GM19438 (cell line): ENCODE results near the gene KCNH1.

ENCODE experiments used
- ATAC-seq: cut with Tn5 transposase; IDR thresholded peaks from one replicate; pipeline ENCODE4 v1.9.1; 2021; ENCODE audit warnings: low read depth; ENCODE audit not compliant: unreplicated experiment

KCNH1 gene

DNA sequence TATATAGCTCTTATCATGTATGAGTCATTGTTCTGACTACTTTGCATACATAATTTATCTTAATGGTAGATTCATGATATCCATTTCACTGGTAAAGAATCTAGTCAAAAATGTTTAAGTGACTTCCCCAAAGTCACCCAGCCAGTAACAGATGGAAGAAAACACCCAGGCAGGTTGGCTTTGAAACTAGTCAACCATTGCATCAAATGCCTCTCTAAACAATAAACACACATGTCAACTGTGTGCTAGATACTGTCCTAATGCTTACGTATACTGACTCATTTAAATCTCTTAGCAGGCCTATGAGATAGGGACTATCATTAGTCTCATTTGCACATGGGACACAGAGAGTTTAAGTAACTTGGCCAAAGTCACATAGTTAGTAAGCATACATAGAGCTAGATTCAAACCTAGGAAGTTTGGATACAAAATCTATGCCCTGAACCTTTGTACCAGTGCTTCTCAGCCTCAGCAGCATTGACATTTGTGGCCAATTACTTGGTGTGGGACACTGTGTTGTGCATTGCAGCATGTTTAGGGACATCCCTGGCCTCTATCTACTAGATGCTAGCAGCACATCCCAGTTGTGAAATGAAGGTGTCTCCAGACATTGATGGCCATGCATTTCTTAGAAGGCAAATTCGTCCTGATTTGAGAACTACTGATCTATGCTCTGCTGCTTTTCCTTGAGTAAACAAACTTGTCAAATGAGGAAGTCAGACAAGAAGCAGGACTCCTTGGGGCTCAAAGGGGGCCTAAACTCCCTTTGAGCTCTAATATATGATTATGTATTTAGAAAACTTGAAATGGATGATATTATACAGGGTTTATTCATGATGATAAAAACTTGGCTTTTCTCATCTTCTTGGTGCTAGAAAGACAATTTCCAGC, 316.3 kb downstream of the KCNH1 start:
- no peak for ATAC-seq

DNA sequence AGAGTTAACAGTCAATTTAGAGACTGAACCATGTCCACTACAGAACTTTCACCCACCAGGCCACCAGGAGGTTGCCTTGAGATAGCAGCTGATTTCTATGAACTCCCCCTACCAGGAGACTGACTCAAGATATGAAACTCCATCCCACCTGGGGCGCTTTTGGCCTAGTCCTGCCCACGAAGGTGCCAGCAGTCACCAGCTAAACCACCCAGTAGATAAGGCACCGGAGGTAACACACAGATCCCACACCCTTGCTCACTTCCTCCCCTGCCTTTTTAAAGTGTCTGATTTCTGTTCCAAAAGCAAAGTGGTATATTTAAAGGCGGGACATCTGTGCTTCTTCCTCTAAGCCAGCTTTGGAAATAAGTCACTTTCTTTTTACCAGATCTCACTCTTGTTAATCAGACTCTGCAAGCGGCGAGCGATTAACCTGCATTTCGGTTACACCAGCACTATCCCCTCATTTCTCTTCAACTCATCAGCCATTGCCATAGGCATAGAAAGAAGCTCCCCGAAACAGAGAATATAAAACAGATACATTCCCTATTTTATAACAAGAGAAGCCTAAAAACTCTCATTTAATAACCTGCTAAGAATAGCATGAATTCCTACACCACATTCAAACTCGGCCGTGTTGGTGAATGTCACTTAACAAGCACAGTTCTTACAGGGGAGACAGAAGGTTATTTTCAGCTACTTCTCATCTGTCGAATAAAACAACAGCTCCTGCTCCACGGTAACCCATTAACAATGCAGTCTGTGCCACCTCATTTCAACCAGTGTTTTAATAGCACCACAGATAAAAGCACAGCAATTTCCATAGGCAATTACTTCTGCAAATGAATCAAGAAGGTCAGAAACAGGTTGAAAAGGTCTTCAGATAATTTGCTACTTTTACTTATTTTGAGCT, 318.1 kb downstream of the KCNH1 start:
- no peak for ATAC-seq

DNA sequence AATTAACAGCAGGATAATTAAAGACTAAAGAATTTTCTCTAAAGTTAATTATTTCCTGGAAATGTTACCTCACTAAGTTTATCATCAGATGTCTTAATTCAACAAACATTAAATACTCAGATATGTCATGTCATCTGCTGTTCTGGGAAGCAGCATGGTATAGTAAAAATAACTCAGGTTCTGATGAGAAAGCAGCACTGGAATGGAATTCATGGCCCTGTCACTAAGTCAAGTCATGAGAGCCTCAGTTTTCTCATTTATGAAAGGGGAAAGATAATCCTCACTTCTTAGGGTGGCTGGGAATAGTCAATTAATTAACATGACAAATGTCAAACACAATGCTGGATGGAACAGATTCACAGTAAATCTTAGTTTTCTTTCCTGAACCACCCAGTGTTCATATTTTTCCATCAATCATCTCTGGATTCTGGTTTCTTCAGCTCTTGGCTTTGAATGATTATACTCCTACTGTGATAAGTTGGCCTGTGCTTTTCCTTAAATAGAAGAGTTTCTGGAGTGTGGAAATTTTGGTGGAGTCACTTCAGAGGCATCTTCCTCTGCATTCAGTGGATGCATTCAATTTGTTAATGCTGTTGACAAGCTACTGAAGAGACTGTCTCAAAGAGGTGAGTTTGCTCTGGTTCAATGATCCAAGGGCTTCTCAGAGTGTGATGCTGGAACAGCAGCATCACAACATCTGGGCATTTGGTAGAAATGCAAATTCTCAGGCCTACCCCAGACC, 319.4 kb downstream of the KCNH1 start:
- no peak for ATAC-seq

DNA sequence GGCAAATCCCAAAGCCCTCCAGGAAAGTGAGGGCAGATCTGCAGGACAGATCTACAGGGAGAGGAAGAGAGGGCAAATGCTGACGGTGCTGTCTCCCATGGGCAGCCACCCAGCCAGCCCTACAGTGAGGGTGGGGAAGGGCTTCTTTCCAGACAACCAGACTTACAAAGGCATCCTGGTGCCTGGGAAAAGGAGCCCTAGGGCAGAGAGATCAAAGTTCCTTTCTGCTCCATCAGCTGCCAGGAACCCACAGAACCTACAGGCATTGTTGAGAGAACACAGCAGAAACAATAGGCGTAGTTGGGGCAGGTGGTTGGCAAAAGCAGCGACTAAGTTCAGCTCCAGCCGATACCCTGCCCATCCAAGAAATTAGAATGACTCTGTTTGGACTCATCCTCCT, 332.4 kb downstream of the KCNH1 start:
- no peak for ATAC-seq

DNA sequence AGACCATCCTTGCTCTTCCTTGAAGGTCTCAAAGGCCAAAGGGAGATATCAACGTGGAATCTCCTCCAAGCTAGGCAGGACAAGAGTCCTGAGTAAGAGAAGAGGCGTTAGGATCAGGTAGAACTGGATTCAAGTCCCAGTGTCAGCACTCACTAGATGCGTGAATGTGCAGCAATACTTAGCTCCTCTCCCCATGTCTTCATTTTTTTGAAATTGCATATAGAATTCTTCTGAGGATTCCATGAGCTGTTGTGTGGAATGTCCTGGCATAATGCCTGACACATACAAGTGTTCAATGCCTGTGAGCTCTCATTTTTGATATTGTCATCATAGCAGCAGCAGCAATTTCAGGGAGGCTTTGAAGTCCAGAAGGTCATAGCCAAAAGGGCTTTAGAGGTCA, 333.2 kb downstream of the KCNH1 start:
- ATAC-seq: no peak

DNA sequence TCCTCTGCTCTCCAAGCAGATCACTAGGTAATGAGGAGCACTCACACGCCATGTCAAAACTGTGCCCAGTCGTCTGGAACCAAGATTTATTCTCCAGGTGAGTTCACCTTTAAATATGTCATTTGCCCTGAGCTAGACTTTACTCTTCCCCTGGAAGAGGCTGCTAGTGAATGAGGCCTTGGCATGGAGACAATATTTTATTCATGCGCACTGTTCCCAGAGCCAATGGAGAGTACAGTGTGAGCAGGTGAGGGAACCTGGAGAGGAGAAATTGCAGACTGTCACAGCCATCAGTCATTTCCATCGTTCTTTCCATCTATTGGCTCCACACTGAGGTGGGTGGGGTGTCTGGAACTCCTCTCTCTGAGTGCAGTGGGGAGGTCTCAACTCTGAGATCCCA, 333.6 kb downstream of the KCNH1 start:
- ATAC-seq: no peak

DNA sequence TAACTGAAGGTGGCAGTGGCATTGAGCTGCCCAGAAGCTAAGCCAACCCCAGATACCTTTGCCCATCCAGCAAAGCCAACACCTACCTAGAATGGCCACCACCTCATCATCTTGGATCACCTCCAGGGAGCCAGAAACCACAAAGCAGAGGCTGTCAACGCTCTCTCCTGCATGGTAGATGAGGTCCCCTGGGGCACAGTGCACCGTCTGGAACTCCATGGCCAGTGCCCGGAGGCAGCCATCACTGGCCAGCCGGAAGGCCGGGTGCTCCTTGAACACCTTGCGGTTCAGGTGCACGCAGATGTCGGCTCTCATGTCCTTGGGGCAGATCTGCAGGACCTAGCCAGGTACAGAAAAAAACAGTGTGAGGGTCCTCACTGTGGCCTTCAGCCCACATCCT, 336.5 kb downstream of the KCNH1 start:
- ATAC-seq: no peak

DNA sequence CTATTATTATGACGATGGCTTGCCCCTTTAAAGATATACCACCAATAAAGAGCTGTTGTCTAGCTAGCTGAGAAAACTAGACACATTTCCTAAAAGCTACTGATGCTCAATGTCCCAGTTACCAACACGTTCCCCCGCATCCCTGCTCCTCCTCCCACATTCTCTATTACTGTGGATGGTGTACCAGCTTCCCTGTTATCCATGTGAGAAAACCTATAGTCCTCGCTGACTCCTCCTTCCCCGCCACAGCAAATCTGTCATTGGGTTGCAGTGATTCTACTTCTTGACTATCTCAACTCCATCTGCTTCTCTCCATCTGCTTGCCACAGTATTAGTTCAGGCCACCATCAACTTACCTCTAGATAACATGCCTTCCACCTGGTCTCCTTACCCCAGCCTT, 337.5 kb downstream of the KCNH1 start:
- no peak for ATAC-seq

DNA sequence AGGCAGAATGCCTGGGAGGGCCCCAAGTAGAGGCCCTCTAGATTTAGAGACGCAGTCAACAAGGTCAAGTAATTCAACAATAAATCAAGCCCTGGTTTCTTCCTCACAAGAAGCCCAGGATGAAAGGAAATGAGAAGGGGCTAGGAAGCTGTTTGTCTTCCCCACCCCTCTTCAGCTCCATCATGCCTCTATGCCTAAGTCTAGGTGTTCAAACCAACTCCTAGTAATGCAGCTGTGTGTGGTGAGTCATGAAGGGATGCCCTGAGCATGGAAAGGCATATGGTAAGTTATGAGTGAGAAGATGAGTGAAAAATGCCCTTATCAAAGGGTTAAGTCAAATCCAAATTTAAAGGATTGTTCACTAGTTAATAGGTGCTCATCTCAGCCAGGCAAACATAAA, 339.5 kb downstream of the KCNH1 start:
- no peak for ATAC-seq

DNA sequence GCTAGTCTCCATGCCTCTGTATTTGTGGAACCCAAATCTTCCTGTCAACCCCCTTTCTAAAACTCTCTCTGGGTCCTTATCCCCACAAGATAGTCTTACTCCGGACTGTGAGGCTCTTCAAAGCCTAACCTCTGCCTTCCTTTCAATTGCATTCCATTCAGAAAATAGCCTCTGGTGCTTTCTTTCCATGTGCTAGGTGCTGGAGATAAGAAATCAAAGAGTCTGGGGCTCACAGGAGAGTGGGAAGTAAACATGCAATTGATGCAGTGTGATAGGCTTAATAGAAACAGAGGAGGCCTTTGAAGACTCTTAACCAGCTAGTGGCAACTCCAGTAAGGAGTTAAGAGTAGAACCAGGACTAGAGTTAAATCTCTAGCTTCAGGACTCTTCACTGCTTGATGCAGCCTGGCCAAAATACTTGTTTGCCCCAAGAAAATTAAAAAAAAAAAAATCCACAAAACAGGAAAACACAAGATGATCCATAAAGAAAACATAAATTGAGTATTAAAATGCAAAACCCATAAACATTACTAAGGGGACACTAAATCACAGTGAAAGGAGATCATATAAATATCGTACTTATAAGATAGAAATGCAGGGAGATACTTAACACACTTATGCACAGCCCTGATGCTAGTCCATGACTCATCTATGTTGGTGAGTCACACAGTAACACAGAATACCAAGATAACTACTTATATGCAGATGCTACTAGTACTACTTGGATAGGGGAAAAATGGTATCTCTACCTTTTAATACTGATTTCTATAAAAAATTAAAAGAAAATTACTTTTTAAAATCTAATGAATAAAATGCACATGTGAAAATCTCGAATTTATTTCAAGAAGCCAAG, 341.5 kb downstream of the KCNH1 start:
- ATAC-seq: no peak

DNA sequence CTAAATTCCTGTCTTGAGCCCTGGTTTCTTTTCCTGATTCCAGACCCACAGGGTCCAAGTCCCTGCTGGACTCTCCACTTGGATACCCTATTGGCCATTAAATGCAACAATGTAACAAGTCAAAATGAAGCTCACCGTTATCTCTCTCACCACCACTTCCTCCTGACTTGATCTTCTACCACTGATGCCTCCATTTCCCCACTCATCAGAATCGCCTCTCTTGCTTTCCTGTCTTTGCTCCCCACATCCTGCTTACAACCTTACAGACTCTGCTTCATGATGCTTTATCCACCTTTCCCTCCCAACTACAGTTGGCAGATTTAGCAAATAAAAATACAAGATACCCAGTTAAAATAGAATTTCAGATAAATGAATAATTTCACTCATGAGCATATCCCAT, 343.8 kb downstream of the KCNH1 start:
- ATAC-seq: no peak

DNA sequence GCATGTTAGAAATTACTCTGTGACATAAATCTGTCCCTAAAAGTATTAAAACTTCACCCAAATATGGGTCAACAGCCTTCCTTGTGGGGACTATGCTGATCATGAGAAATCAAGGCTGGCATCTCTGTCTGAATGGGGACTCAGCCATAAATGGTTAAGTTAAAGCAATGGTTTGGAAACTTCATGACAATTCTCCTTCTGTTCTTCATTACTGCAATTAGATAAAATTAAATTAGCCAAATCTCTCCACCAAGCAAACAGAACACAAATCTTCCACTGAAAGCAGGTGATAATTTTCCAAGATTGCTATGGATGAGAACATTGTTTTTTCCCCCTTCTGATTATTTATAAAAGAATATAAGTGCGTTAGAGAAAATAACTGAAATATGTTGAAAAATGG, 346.1 kb downstream of the KCNH1 start:
- no peak for ATAC-seq

DNA sequence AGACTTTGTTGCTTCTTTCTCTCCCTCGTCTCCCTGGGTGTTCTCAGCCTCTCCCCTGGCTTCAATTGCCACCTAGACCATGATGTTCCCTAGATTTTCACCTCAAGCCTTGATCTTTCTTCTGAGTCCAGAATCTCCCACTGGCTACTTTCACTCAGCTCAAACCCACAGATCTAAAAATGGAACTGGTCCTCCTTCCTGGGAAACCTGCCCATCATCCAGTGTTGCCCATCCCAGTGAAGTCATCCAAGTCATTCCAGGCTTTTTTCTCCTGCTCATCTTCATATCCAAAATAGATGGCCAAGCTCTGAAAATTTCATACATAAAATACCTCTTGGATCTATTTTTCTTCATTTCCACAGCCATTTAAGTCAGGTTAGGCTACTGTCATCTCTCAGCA, 347.4 kb downstream of the KCNH1 start:
- no peak for ATAC-seq

DNA sequence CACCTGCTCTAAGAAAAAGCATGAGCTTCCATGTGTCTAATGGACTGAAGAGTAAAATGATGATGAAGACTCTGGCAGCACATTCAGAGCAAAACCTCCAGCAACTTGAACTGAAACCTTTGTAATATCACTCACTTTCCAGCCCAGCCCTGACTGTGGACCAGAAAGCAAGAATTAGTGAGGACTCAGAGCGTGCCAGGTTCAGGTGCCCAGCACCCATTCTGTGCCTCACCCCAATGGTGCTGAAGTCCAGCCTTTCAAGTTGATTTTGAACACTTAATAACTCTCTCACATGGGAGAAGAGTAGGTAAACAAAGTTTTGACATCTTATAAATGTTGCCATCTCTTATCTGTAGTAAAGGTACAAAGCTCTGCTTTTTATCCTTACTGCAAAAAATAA, 350.0 kb downstream of the KCNH1 start:
- ATAC-seq: no peak

DNA sequence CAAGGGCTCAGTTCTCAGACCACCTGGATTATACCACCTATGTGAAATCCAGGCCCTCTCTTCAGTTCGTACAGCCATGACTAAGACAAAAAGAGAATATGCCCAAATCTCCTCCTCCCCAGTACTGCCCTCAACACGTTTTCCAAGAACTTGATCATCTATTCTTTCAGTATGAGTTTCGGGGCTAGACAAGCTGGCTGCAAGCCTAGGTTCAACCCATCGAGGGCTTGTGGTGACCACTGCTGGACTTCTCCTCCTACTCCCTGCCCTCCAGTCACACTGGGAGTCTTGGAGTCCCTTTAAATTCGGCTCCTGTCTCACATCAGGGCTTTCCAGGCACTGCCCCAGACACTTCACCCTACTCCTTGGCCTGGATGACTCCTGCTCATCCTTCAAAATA, 352.3 kb downstream of the KCNH1 start:
- ATAC-seq: no peak

DNA sequence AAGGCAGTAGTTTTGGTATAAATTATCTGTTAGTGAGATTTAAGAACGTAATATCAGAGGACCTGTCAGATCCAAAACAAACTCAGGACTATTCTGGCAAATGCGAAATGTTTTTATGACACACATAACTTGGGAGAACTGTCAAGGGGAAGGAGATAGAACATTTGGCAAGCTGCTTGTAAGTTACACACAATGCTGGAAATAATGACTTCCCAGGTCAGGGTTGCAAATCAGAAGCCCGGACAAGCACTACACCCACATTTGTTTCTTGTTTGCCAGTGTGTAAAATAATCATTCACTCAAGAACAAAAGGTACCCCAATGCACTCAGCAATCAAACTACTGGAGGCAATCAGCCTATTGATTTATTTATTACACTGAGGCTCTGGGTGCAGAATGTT, 354.7 kb downstream of the KCNH1 start:
- no peak for ATAC-seq

DNA sequence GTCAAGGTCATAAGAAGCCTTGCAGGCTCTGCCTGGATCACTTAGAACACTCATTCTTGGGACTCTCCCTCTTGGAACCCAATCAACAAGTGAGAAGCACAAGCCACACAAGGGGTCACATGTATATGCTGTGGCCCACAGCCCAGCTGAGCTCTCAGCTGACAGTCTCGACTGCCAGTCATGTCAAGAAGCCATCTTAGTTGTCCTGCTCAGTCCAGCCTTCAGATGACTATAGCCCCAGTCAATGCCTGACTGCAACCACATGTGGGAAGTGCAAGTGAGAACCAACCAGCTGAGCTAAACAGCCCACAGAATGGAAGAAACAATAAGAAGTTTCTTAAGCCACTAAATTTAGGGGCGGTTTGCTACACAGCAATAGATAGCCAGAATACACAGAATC, 356.0 kb downstream of the KCNH1 start:
- ATAC-seq: no peak

DNA sequence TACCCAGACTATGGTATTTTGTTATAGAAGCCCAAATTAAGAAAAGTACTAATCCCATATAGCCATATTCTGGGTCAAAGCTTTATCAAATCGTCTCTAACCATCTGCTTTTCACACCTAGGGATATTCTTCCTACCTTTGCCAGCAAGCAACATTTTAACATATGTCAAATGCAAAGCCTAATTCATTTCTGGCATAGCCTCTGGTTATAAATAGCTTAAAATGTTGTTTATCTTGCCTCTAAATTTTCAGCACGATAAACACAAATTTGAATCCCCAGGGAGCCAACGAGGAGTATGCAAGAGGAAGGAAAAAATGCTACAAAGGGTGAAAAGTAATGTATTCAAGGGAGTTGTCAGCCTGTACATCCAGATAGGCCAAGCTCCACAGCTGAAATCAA, 357.2 kb downstream of the KCNH1 start:
- no peak for ATAC-seq

DNA sequence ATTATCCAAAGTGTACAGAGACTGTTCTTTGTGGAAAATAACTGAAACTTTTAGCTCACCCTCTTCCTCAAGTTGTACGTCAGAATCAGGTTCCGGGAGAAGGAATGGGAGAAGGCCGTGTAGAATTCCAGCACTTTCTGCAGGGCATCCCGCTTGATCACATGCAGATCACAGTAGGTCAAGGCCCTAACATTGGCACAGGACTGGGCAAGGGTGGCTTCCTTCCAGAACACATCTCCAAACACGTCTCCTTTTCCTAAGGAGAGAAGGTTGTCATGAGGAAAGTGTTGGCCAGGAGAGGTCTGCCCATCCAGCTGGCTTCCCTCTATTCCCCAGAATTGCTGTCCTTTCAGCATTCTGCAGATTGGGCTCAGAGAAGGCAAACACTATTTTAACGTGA, 358.7 kb downstream of the KCNH1 start:
- no peak for ATAC-seq

DNA sequence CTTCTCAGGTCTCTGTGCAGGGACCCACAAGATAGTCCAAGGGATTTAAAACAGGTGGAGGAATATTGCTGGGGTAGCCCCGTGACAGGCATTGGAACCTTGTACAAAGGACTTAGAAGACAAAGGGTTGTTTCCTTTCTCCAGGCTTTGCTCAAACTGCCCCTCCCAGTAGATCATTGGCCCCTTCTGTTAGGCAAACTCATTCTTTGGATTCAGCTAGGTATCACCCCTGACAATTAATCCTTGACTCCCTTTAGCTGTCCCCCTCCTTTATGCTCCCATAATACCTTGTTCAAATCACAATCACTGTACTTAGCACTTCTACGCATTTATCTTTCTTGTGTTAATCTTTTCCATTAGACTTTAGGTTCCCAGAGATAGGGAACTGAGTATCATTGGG, 360.5 kb downstream of the KCNH1 start:
- no peak for ATAC-seq
